GM18909 (cell line): ENCODE data around the gene FBXL7.

Experiments
- ATAC-seq: cut with Tn5 transposase; IDR thresholded peaks from one replicate; pipeline ENCODE4 v1.9.1; 2021; ENCODE audit warnings: mild to moderate bottlenecking; ENCODE audit not compliant: unreplicated experiment, poor library complexity

Gene FBXL7

GRCh38 chr5:15737871-15738664 is 238.1 kb downstream of the FBXL7 start:
- no peak for ATAC-seq

DNA sequence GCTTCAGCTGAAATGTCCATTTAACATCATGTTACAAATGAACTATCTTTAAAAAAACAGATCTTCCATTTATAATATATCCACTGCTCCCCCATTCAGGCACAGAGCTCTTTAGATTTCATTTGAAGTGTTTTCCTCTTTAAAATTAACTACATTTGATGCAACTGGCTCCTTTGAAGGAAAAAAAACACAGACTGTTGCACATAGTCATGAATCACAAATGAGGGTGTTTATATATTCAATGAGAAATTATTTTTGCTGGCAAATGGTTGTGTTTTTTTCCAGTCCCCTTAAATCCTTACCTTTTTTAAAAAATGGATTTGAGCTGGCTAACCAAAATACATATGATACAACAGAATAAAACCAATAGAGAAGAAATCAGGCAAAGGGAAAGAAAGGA is 240.4 kb downstream of the FBXL7 start:
- ATAC-seq = no peak

GRCh38 chr5:15741591-15741990 is 241.6 kb downstream of the FBXL7 start:
- ATAC-seq = no peak

- ATAC-seq = no peak
Measured at GRCh38 chr5:15746833-15747232, 246.9 kb downstream of the FBXL7 start.

GRCh38 chr5:15748266-15748665 is 248.3 kb downstream of the FBXL7 start:
- ATAC-seq = no peak

DNA sequence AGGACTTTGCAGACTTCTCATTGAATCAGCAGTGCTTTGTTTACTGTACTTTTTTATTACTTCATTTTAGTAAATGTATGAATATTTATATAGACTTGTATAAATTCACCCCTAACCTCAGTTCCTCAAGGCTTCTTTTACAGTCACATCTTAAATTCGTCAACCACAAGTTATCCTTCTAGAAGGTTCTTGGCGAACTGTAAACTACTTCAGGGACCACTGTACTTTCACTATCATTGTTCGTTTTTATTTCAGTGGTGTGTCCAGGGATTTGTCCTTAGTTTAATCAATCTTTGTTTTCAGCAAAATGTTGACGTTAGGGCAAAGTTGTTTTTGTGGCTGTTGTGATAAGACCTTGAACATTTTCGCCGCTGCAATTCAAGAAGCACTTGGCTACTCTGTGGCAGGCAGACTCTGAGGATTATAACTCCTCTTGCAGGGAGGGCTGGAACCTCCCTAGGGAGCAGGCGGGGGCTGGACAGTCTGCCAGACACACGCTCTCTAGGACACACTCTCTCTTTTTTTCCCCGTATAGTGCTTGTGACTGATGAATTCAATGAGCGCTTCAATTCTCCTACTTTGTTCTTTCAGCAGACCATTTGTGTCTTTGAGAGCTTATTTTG is 252.8 kb downstream of the FBXL7 start:
- no peak for ATAC-seq

GRCh38 chr5:15753752-15754151 is 253.8 kb downstream of the FBXL7 start:
- no peak for ATAC-seq

DNA sequence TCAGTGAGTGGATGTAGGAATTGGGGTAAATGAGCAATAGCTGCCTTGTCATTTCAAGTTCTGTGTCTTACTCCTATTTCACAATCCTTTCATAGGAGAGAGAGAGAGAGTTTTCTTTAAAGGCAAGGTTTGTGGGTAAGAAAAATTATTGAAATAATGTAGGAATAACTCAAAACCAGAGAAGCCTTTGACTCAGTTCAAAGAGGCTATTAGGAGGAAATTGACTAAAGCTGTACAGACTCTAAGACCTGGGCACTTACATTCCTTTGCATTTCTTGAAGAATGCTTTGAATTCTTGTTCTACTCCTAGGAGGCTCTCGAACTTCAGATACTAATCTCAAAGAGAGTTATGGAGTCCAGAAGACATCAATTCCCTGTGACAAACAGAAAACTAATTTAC is 257.1 kb downstream of the FBXL7 start:
- ATAC-seq = no peak

DNA sequence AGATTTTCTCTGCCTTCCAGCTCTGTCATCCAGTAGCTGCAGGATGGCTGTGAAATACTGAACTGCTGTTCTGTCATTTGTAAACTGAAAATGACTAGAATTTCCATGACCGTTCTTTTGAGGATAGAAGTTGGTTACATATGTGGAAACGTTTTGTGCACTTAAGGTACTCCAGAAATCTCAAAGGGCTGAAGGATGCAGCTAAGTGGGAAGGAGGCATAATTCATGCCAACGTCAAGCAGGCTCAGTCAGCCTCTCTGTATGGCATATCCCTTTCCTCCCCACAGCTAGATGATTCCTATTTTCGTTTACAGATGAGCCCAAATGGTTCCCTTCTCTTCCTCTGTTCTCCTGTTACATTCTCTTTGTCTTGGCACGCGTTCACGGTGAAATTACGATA is 257.6 kb downstream of the FBXL7 start:
- no peak for ATAC-seq

DNA sequence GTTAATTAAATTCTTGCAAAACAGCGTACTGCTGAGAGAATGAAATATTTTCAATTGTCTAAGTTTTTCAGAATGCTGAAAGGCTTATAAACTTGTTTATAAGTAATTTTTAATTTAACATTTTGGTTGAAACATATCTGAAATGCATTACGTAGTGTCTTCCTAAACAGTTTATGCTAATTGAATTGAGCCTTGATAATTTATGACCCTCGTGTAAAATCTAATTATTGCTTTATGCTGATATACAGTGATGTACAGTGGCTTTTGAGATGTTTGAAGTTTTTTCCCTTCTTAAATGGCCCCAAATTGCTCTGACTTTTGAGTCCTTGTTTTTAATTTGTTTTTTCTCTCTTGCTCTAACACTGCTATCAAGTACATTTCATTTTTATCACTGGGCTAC is 262.7 kb downstream of the FBXL7 start:
- ATAC-seq = no peak

DNA sequence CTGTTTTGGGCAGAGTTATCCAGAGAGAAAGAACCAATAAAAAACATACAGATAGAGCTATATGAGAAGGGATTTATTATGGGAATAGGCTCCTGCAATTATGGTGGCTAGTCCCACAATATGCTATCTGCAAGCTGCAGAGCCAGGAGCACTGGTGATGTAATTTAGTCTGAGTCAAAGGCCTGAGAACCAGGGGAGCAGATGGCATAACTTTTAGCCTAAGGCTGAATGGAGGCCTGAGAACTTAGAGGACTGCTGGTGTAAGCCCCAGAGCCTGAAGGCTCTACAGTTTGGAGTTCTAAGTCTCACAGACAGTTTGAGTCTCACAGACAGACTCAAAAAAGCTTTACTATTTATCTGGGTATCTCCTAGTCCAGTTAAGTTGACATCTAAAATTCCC is 263.8 kb downstream of the FBXL7 start:
- ATAC-seq = no peak

DNA sequence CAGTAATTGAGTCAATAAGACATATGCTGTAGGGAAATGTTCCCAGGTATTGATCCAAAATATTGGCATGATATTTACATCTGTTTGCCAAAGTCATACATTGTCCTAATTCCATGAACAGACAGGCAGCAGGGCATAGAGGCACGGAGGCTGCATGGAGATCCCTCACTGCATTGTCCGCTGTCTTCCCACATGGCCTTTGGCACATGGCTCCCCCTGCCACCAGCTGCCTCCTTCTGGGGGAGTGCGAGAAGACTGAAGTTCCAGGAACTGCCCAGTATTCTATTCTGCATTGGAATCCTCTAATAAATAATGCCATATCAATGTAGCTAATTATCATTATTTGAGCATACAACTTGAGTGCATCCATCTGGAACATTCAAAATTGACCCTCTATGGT is 269.0 kb downstream of the FBXL7 start:
- ATAC-seq = no peak

- ATAC-seq = no peak
Measured at GRCh38 chr5:15772131-15772530, 272.2 kb downstream of the FBXL7 start.

- ATAC-seq = no peak
Measured at GRCh38 chr5:15774632-15775031, 274.7 kb downstream of the FBXL7 start.

- no peak for ATAC-seq
Measured at GRCh38 chr5:15776346-15776745, 276.4 kb downstream of the FBXL7 start.

DNA sequence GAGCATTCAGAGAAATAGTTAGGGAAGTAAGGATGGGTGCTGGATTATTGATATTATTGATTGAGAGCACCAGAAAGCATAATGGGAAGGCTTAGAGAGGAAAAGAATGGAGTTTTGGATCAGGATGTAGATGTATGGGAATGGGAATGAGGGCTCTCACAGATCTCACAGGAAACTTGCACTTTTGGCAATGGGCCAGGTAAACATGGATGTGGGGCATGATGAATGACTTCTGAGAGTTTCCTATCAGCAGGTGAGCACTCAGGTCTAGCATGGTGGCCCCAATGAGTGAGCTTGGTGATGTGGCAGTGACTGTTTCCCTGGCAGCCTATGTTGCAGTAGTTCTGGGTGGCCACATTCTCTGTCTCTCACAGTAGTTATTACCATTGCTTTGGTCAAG is 283.8 kb downstream of the FBXL7 start:
- ATAC-seq = no peak

DNA sequence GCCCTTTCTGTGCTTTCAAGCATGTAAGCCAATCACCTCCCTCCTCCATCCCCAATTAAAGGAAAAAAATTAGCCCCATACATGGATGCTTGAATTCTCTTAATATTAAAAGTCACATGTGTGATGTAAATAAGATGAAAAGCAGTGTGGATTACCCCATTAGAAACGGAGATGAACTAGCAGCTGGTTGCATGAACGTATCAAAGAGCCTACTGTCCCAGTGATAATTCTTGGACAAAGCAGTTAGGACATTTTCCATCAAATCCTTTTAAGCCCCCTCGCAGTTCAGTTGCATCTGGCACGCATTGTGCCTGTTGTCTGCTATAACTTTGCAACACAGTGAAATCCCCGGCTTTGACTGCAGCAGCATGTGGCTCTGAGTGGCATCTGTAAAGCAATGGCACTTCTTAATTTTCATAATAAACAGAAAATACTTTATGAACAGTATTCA is 285.6 kb downstream of the FBXL7 start:
- no peak for ATAC-seq

- ATAC-seq = no peak
Measured at GRCh38 chr5:15786326-15786725, 286.3 kb downstream of the FBXL7 start.

- no peak for ATAC-seq
Measured at GRCh38 chr5:15786884-15787283, 286.9 kb downstream of the FBXL7 start.

DNA sequence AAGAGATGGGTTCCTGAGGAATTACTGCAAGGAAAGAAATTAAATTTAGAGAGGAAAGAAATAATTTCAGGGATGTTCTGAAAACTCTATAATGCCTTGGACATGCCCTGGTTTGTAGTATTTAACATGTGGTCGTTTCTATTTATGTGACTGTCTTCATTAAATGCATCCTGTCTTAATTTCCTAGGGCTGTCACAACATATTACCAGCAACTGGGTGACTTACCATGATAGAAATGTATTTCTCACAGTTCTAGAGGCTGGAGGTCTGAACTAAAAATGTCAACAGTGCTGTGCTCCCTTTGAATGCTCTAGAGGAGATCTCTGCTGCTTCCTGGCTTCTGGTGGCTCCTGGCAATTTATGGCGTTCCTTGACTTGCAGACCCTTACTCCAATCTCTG is 287.7 kb downstream of the FBXL7 start:
- ATAC-seq = no peak

GRCh38 chr5:15789642-15790041 is 289.7 kb downstream of the FBXL7 start:
- no peak for ATAC-seq

DNA sequence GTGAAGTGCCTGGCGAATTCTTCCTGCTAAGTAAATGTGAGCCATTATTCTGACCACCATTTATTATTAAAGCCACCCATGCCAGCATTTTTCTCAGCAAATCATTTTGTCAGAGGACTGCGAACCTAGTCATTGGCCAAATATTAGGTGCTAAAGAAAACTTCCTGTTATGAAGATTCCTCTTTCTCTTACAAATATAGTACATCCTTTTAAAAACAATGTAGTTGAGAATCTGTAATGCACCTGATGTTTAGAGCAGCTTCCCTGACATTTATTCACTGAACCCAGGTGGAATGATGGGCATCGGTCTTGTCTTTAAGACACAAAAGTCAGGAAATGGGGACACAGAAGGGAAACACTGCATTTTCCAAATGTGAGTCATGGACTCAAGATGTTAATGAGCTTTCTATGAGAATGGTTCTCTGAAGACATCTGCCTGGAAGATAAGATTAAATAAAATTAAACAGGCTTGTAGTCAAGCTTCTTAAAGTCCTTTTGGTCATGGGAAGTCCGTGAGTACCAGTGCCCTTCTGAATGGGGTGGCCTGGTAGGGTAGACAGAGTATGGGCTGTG is 290.6 kb downstream of the FBXL7 start:
- no peak for ATAC-seq
